ENCODE results near the gene OR6X1.
"Not testable (repeated sequence)": the region's sequence is repeated elsewhere in the genome, so short reads cannot be mapped to it uniquely, and the experiment has no call there.

OR6X1 gene

GRCh38 chr11:123753110-123753509, 1.2 kb downstream of the OR6X1 start:
- no peak for DNase-seq (ENCODE audit: low read depth)

DNA sequence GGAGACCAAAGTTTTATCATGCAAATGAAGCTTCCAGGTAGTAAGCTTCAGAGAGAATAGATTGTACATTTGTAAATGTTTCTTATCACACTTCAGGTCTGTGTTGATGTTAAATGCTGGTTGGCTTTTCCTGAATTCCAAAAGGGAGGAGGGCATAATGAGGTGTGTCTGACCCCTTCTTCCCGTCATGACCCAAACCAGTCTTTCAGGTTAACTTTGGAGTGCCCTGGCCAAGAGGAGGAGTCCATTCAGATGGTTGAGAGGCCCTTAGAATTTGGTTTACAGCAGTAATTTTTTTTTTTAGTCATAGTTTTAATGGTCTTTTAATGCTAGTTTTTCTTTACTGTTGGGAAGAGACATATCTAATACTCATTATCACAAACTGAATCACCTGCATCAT, 2.5 kb downstream of the OR6X1 start:
- DNase-seq (ENCODE audit: low read depth), result no peak

GRCh38 chr11:123748349-123748748, 6.0 kb downstream of the OR6X1 start:
- not testable (repeated sequence) for DNase-seq (ENCODE audit: low read depth)

- no peak for DNase-seq (ENCODE audit: low read depth)
Observed at GRCh38 chr11:123745764-123746451, 8.4 kb downstream of the OR6X1 start.

- no peak for DNase-seq (ENCODE audit: low read depth)
Observed at GRCh38 chr11:123742724-123743120, 11.6 kb downstream of the OR6X1 start.

DNA sequence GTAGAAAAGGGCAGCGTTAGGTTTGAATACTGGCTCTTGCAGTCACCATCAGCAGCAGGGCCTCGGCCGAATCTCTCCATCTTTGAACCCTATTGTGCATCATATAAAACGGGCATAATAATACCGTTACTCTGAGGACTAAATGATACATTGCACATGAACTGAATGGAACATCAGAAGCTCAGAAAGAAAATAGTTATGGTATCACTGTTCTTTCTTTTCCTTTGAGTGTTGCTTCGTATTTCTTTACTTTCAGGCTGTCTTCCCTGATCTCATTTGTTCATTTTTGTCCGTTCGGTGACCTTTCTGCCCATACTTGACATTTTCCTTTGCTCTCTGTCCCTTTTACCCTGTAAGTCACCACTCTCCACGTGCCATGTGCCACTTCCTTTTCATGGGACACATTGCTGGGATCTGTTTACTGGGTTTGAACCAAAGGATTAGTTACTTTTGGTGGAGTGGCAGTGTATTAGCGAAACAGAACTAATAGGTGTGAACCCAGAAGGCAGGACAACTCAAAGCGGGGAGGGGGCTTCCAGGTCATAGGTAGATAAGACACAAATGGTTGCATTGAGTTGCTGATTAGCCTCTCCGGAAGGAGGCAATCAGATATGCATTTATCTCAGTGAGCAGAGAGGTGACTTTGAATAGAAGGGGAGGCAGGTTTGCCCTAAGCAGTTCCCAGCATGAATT, 12.1 kb downstream of the OR6X1 start:
- DNase-seq (ENCODE audit: low read depth), result no peak

DNA sequence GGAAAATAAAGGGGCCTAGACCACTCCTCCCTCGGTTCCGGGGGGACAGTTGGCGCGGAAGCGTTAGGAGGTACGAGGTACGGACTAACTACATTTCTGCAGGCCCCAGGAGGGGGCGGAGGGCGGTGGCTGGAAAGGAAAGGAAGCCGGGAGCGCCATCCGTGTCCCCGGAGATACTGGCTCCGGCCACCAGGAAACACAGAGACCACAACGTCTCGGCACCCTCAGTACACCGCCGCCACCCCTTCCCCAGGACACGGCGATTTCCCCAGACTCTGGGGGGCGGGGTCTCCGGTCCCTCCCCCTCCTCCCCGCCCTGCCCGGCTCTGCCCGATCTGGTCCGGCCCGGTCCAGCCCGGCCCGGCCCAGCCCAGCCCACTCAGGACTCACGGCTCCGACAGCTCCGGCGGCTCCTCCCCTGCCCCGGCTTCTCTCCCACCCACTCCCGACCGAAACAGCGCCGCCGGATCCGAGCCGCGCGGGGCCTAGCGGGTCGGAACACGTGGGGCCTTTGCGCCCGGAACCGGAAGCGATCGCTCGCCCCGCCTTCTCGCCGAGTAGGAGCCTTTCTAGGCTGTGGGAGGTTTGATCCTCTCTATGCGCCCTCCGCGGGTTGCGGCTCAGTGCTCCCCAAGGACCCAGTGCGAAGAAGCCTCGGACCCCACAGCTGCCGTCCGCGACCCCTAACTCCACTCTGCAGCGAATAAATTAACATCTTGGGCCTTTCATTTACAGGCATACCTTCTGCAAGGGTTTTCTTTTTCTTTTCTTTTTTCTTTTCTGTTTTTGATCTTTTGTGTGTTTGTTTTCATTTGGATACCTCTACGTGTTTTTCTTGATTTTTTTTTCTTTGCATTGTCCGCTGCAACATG, 12.9 kb downstream of the OR6X1 start, which contains the start of gene ZNF202:
ZNF202 (minus strand) TSS at position 502 of the 872 bp plus-strand sequence. CDS start 10,772 bp downstream, outside the sequence.
- peak; percentile 82 for DNase-seq (ENCODE audit: low read depth)

GRCh38 chr11:123740787-123741158, 13.5 kb downstream of the OR6X1 start:
- DNase-seq (ENCODE audit: low read depth), result no peak

- DNase-seq (ENCODE audit: low read depth), result no peak
Observed at GRCh38 chr11:123738374-123738773, 15.9 kb downstream of the OR6X1 start.

- no peak for DNase-seq (ENCODE audit: low read depth)
Observed at GRCh38 chr11:123736769-123737168, 17.5 kb downstream of the OR6X1 start.

- no peak for DNase-seq (ENCODE audit: low read depth)
Observed at GRCh38 chr11:123729602-123730001, 24.7 kb downstream of the OR6X1 start.

GRCh38 chr11:123725995-123726655, 28.2 kb downstream of the OR6X1 start:
- no peak for DNase-seq (ENCODE audit: low read depth)

DNA sequence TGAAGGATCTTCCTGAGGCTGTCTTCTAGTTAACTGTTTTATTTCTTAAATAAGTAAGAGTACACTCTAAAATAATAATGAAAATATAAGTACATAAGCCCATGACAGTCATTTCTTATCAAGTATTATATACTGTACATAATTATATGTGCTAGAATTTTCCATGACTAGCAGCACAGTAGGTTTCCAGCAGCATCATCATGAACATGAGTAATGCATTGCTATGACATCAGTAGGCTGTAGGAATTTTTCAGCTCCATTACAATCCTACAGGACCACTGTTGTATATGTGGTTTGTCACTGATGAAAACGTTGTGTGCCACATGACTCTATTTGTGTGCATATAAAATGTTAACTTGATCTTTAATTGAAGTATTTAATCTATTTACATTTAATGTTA, 34.9 kb downstream of the OR6X1 start:
- no peak for DNase-seq (ENCODE audit: low read depth)

DNA sequence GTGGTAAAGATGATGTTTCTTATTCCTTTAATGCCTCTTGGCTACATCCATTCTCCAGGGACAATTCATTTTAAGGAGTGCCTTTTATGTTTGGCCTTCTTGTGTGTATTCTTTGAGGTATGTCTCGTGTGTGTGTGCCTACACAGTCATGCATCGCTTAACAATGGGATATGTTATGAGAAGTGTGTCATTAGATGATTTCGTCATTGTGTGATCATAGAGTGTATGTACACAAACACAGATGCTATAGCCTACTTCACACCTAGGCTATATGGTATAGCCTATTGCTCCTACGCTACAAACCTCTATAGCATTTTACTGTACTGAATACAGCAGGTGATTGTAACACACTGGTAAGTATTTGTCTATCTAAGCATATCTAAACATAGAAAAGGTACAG, 35.8 kb downstream of the OR6X1 start:
- DNase-seq (ENCODE audit: low read depth), result no peak

DNA sequence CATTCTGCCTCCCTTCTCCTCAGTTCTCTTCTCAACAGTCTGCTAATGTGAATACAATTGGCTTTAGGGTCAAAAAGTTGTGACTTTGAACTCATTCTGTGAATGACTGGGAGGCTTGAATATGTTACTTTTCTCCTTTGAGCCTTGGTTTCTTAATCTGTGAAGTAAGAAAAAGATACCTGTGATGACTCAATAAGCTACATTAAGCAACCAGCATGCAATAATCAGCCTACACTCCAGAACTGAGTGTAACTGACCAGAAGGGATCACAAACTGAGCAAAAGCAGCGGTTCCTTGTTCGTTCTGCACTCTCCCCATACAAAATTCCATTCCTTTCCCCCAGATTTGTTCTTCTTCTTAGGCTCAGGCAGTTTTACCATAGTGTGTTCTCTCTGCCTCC, 36.3 kb downstream of the OR6X1 start:
- no peak for DNase-seq (ENCODE audit: low read depth)

DNA sequence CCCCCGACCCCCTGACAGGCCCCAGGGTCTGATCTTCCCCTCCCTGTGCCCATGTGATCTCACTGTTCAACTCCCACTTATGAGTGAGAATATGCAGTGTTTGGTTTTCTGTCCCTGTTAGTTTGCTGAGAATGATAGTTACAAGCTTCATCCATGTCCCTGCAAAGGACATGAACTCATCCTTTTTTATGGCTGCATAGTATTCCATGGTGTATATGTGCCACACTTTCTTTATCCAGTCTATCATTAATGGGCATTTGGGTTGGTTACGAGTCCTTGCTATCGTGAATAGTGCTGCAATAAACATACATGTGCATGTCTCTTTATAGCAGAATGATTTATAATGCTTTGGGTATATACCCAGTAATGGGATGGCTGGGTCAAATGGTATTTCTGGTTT, 41.7 kb downstream of the OR6X1 start:
- not testable (repeated sequence) for DNase-seq (ENCODE audit: low read depth)

- DNase-seq (ENCODE audit: low read depth), result peak; percentile 16
Observed at GRCh38 chr11:123707606-123708205, 46.6 kb downstream of the OR6X1 start.

DNA sequence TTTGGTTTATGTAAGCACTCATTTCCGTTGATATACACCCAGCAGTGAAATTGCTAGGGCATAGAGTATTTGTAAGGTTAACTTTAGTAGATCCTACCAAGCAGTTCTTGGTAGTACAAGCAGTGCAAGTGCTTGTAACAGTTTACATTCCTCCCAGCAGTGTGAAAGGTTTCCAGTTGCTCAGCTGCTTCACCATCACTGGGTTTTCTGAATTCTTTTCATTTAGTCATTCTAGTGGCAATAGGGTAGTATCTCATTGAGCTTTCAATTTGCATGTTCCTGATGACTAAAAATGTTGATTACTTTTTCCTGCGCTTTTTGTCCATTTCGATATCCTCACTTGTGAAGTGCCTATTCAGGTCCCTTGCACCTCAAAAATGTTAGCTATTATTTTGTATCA, 47.1 kb downstream of the OR6X1 start:
- no peak for DNase-seq (ENCODE audit: low read depth)

DNA sequence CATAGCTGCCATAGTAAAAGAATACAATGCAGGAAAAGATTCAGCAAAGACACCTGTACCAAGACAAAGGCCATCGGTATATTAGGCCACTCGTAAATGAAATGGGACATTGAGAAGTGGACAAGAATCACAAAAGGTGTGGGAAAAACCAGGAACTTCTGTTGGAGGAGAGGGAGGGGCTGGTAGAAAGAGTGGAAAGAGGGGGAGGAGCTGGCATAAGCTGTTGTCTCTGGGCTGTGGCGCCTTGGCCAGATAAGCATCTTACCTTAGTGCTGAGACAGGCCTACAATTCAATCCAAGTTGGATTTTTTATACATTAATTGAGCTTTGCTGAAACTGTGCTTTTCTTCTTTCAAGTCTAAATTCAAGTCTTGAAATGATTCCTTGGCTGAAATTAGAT, 50.0 kb downstream of the OR6X1 start:
- no peak for DNase-seq (ENCODE audit: low read depth)

All from stimulated activated CD8-positive, alpha-beta memory T cell treated with anti-CD3 and anti-CD28 coated beads, Interleukin-15, amount 100 ng/mL, for 1 hour (primary cell).